GM19035 (cell line): ENCODE measurements around the gene CASP6.

Experiments
- ATAC-seq: cut with Tn5 transposase; IDR thresholded peaks from one replicate; pipeline ENCODE4 v1.9.1; 2021; ENCODE audit not compliant: unreplicated experiment

The CASP6 gene

DNA sequence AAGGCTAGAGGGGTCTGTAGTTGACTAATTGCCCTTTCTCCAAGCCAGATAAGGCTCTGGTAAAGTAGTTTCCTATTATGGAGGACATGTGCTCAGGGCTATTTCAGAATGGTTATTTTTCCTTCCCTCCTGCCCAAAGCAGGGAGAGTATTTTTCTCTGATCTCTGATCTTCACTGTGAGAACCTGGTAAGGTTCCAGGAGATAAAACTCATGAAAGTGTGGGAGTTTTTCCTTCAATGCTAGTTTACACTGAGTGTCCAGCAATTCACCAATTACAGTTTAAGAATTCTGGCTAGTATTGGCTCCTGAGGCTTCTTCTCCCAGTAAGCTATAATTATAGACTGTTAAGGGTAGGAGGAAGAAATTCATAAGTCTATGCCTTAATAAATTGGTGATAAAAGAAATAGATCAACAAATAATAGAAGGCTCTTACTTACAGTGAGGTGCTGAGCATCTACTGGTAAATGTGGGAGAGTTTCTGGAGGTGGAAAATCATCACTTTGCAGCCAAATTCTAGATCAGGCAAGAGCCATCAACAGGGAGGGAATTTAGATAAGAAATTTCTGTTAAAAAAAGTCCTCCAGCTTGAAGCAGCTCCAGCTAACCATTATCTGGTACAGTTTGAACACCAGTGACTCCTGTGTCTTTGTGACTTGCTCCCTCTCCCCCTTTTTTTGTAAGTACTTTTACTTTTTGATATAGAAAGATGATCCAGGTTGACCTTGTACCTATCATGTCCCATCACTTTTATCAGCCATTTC, 30.9 kb downstream of the CASP6 start:
- no peak for ATAC-seq

GRCh38 chr4:109671350-109671749, 31.9 kb downstream of the CASP6 start:
- ATAC-seq, result no peak

GRCh38 chr4:109665783-109666485, 37.3 kb downstream of the CASP6 start:
- no peak for ATAC-seq

GRCh38 chr4:109662771-109663170, 40.5 kb downstream of the CASP6 start:
- ATAC-seq, result no peak

DNA sequence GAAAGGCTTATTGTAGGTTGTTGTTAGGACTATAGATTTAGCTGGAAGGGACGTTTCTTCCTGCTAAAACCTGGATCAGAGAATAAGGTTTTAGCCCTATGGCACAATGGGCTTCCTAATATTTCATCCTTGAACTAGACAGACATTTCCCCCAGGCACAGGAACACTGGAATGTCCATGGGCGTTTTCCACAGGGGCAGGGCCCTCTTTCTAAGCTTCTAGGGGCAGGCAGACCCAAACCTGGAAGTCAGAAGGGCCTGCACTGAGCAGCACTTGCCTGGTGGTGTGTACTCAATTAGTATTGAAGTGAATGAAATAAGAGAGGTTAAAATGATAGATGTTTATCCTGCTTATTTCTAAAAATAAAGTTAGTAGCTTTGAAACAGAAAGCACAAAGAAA, 41.1 kb downstream of the CASP6 start:
- no peak for ATAC-seq

DNA sequence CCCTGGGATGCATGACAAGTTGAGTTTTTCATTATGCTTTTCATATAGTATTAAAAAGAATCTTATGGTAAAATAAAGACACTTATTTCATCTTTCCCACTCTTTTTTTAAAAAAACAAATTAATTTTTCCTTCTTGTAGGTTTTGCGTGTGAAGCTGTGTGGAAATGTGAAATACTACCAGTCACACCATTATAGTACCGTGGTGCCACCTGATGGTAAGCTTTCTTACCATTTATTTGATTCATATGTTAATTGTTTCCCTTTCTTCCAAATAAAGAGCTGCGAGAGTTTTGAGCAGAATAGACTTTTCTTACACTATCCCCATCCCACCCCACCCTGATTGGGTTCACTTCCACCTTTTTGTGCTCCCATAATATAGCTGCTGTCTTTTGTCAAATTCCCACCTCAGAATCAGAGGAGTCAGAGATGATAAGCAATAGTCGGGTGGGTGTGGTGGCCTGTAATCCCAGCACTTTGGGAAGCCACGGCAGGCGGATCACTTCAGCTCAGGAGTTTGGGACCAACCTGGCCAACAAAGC, 44.3 kb downstream of the CASP6 start:
- no peak for ATAC-seq

DNA sequence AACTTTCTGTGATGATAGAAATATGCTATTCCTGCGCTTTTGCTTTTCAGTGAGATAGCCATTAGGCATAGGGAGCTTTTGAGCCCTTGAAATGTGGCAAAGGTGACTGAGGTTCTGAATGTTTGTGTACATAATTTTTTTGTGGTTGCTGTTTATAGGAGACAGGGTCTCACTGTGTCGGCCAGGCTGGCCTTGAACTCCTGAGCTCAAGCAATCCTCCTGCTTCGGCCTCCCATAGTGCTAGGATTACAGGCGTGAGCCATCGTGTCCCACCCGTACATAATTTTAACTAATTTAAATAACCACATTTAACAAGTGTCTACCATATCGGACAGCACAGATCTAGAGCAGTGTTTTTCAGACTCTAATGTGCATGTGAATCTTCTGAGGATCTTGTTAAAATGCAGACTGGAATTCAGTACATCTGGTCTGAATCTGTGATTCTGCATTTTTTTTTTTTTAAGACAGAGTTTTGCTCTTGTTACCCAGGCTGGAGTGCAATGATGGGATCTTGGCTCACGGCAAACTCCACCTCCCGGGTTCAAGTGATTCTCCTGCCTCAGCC, 45.3 kb downstream of the CASP6 start:
- ATAC-seq, result no peak

DNA sequence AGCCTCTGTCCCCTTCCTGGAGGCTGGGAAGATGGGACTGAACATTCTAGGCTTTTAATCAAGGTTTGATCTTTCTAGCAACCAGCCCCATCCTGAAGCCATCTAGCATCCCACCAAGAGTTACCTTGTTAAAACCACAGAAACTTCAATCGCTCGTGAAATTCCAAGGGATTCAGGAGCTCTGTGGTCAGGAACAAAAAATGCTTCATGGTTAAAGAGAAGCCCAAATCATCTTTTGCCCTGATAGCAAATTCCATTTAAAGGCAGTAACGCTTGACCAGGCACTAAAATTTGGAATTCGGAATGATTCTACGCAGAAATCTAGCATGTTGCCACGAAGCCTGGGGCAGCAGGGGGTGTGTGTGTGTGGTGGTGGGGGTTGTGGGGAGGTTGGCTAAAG, 47.8 kb downstream of the CASP6 start:
- no peak for ATAC-seq

GRCh38 chr4:109649872-109650271, 53.4 kb downstream of the CASP6 start:
- ATAC-seq, result peak; percentile 83

GRCh38 chr4:109648997-109649575, 54.2 kb downstream of the CASP6 start:
- no peak for ATAC-seq

DNA sequence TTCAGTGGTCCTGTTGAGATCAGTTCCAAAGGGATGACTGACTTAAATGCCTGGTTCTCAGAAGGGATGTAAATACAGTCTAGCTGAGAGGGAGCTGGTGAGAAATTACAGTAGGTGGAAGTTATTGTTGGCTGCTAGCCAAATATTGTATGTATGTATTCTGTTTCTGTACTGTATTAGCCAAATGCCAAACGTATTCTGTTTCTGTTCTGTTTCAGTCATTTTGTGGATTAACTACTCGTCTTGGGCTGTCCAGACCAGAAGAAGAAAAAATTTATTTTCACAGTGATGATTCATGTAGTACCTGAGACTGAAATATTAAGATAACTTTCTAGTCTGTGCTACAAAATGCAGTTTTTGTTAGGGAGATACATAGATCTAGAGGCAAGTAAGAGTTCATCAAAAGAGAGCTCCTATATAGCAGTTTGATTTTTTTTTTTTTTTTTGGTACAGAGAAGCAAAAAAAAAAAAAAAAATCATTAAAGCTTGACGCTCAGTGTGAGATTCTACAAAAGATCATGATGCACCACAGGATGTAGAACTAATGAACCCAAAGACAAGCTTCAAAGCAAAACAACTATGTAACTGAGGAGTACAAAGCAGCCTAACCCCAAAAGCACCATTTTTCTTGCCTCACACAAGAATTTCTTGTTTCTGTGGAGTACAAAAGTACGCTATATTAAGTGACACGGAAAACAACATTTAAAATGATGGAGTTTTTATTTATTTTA, 54.8 kb downstream of the CASP6 start:
- peak; percentile 53 for ATAC-seq

- ATAC-seq, result no peak
Measured at GRCh38 chr4:109645874-109646710, 57.2 kb downstream of the CASP6 start.

DNA sequence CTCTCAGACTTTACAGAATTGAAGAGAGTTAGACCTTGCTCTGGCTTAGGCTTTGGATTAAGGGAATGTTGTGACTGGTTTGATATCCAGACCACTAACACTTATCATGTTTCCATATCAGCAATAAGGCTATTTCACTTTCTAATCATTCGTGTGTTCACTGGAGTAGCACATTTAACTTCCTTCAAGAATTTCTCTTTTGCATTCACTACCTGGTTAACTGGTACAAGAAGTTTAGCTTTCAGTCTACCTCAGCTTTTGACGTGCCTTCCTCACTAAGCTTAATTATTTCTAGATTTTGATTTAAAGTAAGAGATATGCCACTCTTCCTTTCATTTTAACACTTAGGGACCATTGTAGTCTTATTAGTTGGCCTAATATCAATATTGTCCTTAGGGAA, 62.6 kb downstream of the CASP6 start:
- no peak for ATAC-seq
